HCT116 (cell line): Measurements from ENCODE around the gene PIAS4.

Experiments used
- POLR2AphosphoS5 ChIP-seq: IDR thresholded peaks from 2 replicates; pipeline ENCODE4 v1.6.1; 2011; ENCODE audit warnings: mild to moderate bottlenecking, low read depth, low read length, moderate library complexity
- TF ChIP-seq, protein P1 (sequence below), 3 experiments: fragments of 200-600 bp in 1 of 3; sonication (generic) in 1 of 3; IDR thresholded peaks in 2 of 3; conservative IDR thresholded peaks in 1 of 3; 2 replicates each; pipeline ENCODE4 v1.5.1; 2012 to 2017; ENCODE audit warnings: low read depth in 2 of 3, low read length in 2 of 3, antibody characterized with exemption in 1 of 3, borderline replicate concordance in 1 of 3, control low read depth in 1 of 3, mild to moderate bottlenecking in 1 of 3, mixed read lengths in 1 of 3, mixed run types in 1 of 3, moderate library complexity in 1 of 3; ENCODE audit not compliant: insufficient read depth in 1 of 3

DNA sequence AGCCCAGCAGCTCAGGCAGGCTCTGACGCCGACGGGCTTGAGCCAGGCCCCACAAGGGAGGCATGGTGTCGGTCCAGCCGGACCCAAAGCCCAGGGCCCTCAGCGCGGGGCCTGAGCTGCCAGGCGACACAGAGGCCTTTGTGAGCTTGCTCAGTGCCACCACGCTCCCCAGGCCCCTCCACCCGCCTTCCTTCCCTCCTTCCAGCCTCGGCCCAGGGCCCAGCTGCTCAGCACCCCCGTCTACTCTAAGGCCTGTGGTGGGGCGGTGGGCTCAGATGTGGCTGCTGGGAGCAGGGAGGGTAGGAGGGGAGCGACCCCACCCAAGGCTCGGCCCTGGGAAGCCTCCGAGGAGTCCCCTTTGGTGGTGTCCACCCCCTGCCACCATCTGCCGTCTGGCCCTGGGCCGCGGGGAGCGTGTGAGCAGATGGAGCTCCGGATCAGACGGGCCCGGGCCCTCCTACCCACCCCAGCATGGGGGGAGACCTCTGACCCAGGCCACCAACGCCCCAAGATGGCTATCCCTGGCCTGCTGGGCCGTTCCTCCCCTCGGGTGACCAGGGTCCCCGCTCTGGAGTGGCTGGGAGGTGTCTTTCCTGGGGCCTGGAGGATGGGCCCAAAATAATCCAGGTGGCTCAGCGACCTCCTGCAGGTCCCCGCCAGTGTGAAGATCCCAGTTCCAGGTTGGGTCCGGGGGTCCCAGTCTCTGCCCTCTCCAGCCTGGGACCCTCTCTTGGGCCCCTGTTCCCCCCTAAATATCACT, 51.3 kb downstream of the PIAS4 start:
- TF ChIP-seq, protein P1, sequence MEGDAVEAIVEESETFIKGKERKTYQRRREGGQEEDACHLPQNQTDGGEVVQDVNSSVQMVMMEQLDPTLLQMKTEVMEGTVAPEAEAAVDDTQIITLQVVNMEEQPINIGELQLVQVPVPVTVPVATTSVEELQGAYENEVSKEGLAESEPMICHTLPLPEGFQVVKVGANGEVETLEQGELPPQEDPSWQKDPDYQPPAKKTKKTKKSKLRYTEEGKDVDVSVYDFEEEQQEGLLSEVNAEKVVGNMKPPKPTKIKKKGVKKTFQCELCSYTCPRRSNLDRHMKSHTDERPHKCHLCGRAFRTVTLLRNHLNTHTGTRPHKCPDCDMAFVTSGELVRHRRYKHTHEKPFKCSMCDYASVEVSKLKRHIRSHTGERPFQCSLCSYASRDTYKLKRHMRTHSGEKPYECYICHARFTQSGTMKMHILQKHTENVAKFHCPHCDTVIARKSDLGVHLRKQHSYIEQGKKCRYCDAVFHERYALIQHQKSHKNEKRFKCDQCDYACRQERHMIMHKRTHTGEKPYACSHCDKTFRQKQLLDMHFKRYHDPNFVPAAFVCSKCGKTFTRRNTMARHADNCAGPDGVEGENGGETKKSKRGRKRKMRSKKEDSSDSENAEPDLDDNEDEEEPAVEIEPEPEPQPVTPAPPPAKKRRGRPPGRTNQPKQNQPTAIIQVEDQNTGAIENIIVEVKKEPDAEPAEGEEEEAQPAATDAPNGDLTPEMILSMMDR (IDR thresholded peaks at IDR 0.05 in 2 of 3, conservative IDR thresholded peaks at IDR 0.05 in 1 of 3; ENCODE audit: borderline replicate concordance in 1 of 3, insufficient read depth in 1 of 3, low read depth in 2 of 3, low read length in 2 of 3): no peak
- TF ChIP-seq POLR2AphosphoS5: no peak
